GM12872 (cell line): ENCODE results near the gene YRDC.

Experiments
- CTCF ChIP-seq: IDR thresholded peaks from 3 replicates; pipeline ENCODE4 v1.5.1; 2011; ENCODE audit warnings: low read depth, mild to moderate bottlenecking, low read length, moderate library complexity; ENCODE audit not compliant: insufficient read depth

The YRDC gene

GRCh38 chr1:37807220-37807554 is 821 bp downstream of the YRDC start:
- no peak for TF ChIP-seq CTCF

- TF ChIP-seq CTCF, result no peak
These were observed 5.6 kb downstream of the YRDC start for GRCh38 chr1:37802439-37802838.

- no peak for TF ChIP-seq CTCF
These were observed 10.2 kb downstream of the YRDC start for GRCh38 chr1:37797750-37798345.

GRCh38 chr1:37795340-37796125 is 12.5 kb downstream of the YRDC start:
- no peak for TF ChIP-seq CTCF

GRCh38 chr1:37794372-37795339 is 13.4 kb downstream of the YRDC start:
- no peak for TF ChIP-seq CTCF

GRCh38 chr1:37793773-37794371 is 14.1 kb downstream of the YRDC start, which contains the start of gene MANEAL:
MANEAL (plus strand) TSS chr1:37793847; CDS start chr1:37794183, 336 bp downstream.
- TF ChIP-seq CTCF, result no peak
